Measurements from ENCODE around the gene GSTM3. TPM values are rescaled to one million over a fixed set of nuclear protein-coding genes. Genes with fewer than 3 reads are reported as not detected.

GSTM3 gene
- total RNA-seq, 1 donor from 2014 or later: 18.5 TPM

DNA sequence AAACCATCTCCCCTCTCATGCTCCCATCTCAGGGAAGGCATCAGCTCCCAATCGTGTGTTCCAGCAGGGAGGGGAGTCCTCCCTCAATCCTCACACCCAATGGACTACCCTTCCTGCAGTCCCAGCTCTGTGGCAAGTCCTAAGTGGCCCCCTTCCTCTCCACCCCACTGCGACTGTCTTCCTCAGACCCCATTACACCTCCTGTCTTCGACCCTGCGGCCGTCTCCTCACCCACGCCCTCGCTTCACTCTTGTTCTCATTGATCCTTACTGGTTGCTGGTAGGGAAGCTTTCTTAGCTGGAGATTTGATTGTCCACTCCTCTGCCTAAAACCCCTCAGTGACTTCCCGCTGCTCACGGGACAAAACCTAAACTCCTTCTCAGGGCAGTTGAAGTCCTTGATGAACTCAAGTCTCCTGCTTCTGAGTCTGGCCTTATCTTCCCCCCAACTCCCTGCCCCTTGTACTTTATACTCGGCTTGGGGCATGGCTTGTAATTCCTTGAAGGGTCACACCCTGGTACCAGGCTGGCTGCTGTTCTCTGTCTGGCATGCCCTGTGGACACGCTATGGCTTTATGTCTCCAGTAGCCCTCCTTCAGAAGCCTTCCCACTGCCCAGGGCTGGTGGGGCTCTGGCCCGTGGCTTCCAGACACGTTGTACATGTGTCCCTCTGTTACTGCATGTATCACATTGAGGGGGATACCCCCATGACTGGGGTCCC lies 25.2 kb upstream of the GSTM3 start:
- H3K27me3 ChIP-seq (ENCODE audit: low read depth): no peaks in the 10 kb centered on the region
- ATAC-seq: no peak
- H3K4me1 ChIP-seq: peaks cover 12% of the 10 kb centered on the region
- TF ChIP-seq, protein P1, sequence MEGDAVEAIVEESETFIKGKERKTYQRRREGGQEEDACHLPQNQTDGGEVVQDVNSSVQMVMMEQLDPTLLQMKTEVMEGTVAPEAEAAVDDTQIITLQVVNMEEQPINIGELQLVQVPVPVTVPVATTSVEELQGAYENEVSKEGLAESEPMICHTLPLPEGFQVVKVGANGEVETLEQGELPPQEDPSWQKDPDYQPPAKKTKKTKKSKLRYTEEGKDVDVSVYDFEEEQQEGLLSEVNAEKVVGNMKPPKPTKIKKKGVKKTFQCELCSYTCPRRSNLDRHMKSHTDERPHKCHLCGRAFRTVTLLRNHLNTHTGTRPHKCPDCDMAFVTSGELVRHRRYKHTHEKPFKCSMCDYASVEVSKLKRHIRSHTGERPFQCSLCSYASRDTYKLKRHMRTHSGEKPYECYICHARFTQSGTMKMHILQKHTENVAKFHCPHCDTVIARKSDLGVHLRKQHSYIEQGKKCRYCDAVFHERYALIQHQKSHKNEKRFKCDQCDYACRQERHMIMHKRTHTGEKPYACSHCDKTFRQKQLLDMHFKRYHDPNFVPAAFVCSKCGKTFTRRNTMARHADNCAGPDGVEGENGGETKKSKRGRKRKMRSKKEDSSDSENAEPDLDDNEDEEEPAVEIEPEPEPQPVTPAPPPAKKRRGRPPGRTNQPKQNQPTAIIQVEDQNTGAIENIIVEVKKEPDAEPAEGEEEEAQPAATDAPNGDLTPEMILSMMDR (IDR thresholded peaks at IDR 0.05): no peak
- H3K9me3 ChIP-seq: no peaks in the 10 kb centered on the region
- no peak for DNase-seq
- no peak overlapping the region for H3K27ac ChIP-seq
- intact Hi-C loops (cut with DNase I): no loop called here
- H3K36me3 ChIP-seq: no peaks in the 10 kb centered on the region
- no peak overlapping the region for H3K4me3 ChIP-seq

DNA sequence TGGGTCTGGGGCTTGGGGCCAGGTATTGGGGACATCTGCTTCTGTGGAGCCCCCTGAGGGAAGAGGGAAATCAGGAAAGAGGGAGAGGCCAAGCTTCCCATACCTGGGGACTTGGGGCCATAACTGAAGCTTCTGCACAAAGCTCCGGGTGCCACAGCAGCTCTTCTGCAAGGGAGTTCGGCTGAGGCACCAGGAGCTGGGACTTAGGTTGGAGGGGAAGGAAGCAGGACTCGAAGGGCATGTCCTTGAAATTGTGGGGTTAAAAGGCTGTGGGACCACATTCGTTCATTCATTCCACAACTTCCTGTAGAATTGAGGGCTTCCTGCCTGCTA lies 24.6 kb upstream of the GSTM3 start:
- DNase-seq (peak; percentile 24), ATAC-seq (no peak)
- Histone ChIP-seq H3K4me3 (no peak overlapping the region), H3K36me3 (no peaks in the 10 kb centered on the region), H3K27ac (no peak overlapping the region), H3K9me3 (no peaks in the 10 kb centered on the region), H3K27me3 (ENCODE audit: low read depth) (no peaks in the 10 kb centered on the region), H3K4me1 (peaks cover 12% of the 10 kb centered on the region)
- intact Hi-C loops (cut with DNase I): no loop called here
- TF ChIP-seq, protein P1 (IDR thresholded peaks at IDR 0.05): no peak

DNA sequence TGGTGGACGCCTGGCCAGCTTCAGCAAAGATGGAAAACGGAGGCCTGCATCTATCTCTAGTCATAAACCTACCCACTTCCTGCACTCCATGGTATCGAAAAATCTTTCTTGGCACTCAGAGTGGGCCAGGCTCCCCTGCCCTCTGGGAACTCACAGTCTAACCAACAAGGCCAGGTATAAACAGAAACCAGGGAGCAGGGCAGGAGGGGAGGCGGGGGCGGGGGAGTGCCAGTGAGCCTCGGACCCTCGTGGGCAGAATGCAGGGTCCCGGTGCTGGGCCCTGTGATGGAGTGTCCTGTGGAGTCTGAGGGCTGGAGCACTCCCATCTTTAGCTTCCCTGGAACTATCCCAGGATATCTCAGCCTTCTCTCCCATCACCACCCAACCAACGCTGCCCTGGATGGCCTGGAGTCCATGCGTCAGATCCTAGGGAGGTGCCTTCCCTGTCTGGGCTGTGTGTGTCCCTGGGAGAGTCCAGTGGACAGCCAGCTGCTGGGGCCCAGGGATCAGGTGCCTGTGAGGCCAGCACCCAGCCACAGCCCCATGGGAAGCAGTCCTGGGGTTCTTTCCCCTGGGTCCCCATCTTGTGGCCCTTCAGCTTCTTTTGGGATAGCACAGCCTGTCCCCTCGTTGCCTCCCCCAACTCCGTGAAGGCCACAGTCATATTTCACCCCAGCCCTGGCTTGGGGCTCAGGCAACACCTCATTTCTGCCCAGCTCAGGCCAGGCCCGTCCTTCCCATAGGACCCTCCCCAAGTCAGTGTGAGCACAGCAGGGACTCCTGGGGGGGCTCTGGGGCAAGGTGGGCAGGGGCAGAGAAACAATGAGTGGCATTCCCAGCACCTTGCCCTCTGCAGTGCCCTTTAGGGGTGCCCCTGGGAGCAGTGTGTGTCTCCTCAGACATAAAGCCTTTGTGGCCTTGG lies 24.0 kb upstream of the GSTM3 start:
- Histone ChIP-seq H3K4me1 (peaks cover 12% of the 10 kb centered on the region), H3K36me3 (no peaks in the 10 kb centered on the region), H3K4me3 (no peak overlapping the region), H3K9me3 (no peaks in the 10 kb centered on the region), H3K27ac (no peak overlapping the region), H3K27me3 (ENCODE audit: low read depth) (no peaks in the 10 kb centered on the region)
- ATAC-seq: no peak
- peak; percentile 19 for DNase-seq
- intact Hi-C loops (cut with DNase I): no loop called here
- TF ChIP-seq, protein P1 (IDR thresholded peaks at IDR 0.05): no peak

DNA sequence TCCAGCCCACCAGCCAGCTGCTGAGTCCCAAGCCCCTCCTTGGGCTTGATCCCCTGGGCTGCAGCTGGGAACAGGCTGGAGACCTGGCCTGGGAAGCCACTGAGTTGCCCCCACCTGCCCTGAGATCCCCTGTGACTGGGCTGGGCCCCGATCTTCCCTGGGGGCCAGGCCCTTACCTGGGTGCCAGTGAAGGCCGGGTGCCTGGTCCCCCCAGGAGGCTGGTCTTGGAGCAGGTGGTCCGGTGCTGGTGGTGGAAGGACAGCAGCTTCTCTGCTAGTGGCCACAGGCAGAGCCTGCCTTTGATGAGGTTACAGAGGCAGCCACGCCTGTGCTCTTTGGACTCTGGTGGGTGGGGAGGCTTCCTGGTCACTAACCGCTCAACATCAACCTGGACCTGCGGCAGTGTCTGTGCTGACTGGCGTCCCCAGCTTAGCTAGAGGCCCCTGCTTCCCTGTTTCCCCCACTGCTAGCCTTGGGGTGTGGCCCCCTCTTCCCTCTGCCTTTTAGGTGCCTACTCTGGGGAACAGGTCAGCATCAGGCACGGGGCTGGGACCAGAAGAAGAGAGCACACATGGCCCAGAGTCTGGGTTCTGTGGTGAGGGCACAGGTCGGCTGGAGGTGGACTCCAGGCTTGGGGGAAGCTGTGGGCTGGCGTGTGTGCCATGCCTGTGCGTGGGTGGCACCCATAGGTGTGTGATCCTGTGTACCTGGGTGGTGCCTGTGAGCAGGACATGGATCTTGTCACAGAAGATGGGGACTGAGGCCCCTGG lies 23.0 kb upstream of the GSTM3 start, which contains the start of gene EPS8L3:
Gene EPS8L3 (minus strand): TSS at position 278 of the 770 bp plus-strand sequence. CDS start 2,174 bp downstream, outside the sequence.
- Histone ChIP-seq H3K4me1 (peaks cover 12% of the 10 kb centered on the region), H3K27me3 (ENCODE audit: low read depth) (no peaks in the 10 kb centered on the region), H3K36me3 (no peaks in the 10 kb centered on the region), H3K4me3 (no peak within 1 kb of the TSS), H3K9me3 (no peaks in the 10 kb centered on the region), H3K27ac (no peak within 1 kb of the TSS)
- TF ChIP-seq, protein P1 (IDR thresholded peaks at IDR 0.05): no peak
- DNase-seq (peak; percentile 34), ATAC-seq (no peak)
- intact Hi-C loops (cut with DNase I): no loop called here
